GM18909 (cell line): ENCODE data around the gene BBS1.
"Not testable (repeated sequence)": the region's sequence is repeated elsewhere in the genome, so short reads cannot be mapped to it uniquely, and the experiment has no call there.

ENCODE experiments used
- ATAC-seq: cut with Tn5 transposase; IDR thresholded peaks from one replicate; pipeline ENCODE4 v1.9.1; 2021; ENCODE audit warnings: mild to moderate bottlenecking; ENCODE audit not compliant: unreplicated experiment, poor library complexity

Gene BBS1

GRCh38 chr11:66510271-66510989, at the start of gene BBS1:
Gene BBS1, plus strand, starts transcription at chr11:66510635. Its CDS starts 25 bp downstream, at chr11:66510660.
- ATAC-seq = peak; percentile 79

GRCh38 chr11:66462010-66462409, 48.4 kb upstream of the BBS1 start:
- ATAC-seq = no peak

- ATAC-seq = no peak
Measured at GRCh38 chr11:66462911-66463310, 47.5 kb upstream of the BBS1 start.

- ATAC-seq = not testable (repeated sequence)
Measured at GRCh38 chr11:66464116-66464515, 46.3 kb upstream of the BBS1 start.

- no peak for ATAC-seq
Measured at GRCh38 chr11:66464916-66465315, 45.5 kb upstream of the BBS1 start.

- ATAC-seq = no peak
Measured at GRCh38 chr11:66465373-66466224, 44.8 kb upstream of the BBS1 start.

- peak; percentile 85 for ATAC-seq
Measured at GRCh38 chr11:66466225-66467033, 44.0 kb upstream of the BBS1 start, which contains the start of gene PELI3. Gene PELI3, plus strand, starts transcription at chr11:66466905. Its CDS starts 1,224 bp downstream, at chr11:66468129.

GRCh38 chr11:66467034-66467659, 43.3 kb upstream of the BBS1 start:
- peak; percentile 35 for ATAC-seq

GRCh38 chr11:66467756-66468155, 42.7 kb upstream of the BBS1 start:
- ATAC-seq = no peak

GRCh38 chr11:66468691-66469090, 41.7 kb upstream of the BBS1 start:
- ATAC-seq = no peak

- ATAC-seq = no peak
Measured at GRCh38 chr11:66469441-66469840, 41.0 kb upstream of the BBS1 start.

GRCh38 chr11:66470015-66470414, 40.4 kb upstream of the BBS1 start:
- no peak for ATAC-seq

GRCh38 chr11:66471142-66471541, 39.3 kb upstream of the BBS1 start:
- ATAC-seq = no peak

GRCh38 chr11:66472054-66472453, 38.4 kb upstream of the BBS1 start:
- ATAC-seq = no peak

- ATAC-seq = no peak
Measured at GRCh38 chr11:66473167-66473566, 37.3 kb upstream of the BBS1 start.

GRCh38 chr11:66473608-66474515, 36.6 kb upstream of the BBS1 start:
- no peak for ATAC-seq

- ATAC-seq = no peak
Measured at GRCh38 chr11:66475349-66476172, 34.9 kb upstream of the BBS1 start.

- ATAC-seq = no peak
Measured at GRCh38 chr11:66476173-66476840, 34.1 kb upstream of the BBS1 start.
